B cell (primary cell): ENCODE data around the gene WDR5. TPM values are rescaled to one million over a fixed set of nuclear protein-coding genes. Genes with fewer than 3 reads are reported as not detected.
A peak's percentile ranks its signal among the peaks of the same experiment; 100 is the strongest.

ENCODE experiments used
- ATAC-seq: fragments of 200-7000 bp; cut with Tn5 transposase; one replicate; pipeline ENCODE4 v1.10.0; 2021; ENCODE audit warnings: low read depth, mild to moderate bottlenecking, moderate number of reproducible peaks, moderate library complexity
- CTCF ChIA-PET: fragments of 350-600 bp; sonication (Branson Sonifier 250); formaldehyde crosslinking; loops from one replicate; lab custom pipeline; 2021; ENCODE audit warnings: antibody characterized with exemption, inconsistent platforms; lab: Charles Lee
- POLR2A ChIA-PET: fragments of 350-600 bp; sonication (Branson Sonifier 250); formaldehyde crosslinking; loops from one replicate; lab custom pipeline; 2021; ENCODE audit warnings: antibody characterized with exemption; lab: Charles Lee
- DNase-seq: peaks from one replicate; pipeline ENCODE4 v3.0.0; 2013
- H2AFZ ChIP-seq: 2 replicates; pipeline ENCODE4 v1.6.1; 2012; ENCODE audit warnings: mild to moderate bottlenecking, low read depth, low read length; ENCODE audit not compliant: insufficient read depth, poor library complexity, severe bottlenecking
- H3K27ac ChIP-seq, 2 donors: 1 replicate in 1 of 2; 2 replicates in 1 of 2; pipeline ENCODE4 v1.5.1; 2012 to 2013; ENCODE audit warnings: low read length in 2 of 2, mild to moderate bottlenecking in 2 of 2, moderate library complexity in 1 of 2
- H3K27me3 ChIP-seq, 4 experiments: fragments of 200-600 bp in 1 of 4; sonication (generic) in 1 of 4; replicated peaks in 1 of 4; 1 replicate in 2 of 4; 2 replicates in 2 of 4; pipeline versions ENCODE4 v1.6.1 to v1.7.0; 2013 to 2016; ENCODE audit warnings: low read length in 3 of 4, mild to moderate bottlenecking in 2 of 4, mixed read lengths in 1 of 4, moderate library complexity in 1 of 4; ENCODE audit not compliant: insufficient read depth in 4 of 4, control insufficient read depth in 3 of 4; ENCODE audit errors: control extremely low read depth in 1 of 4
- H3K36me3 ChIP-seq, 2 experiments: replicated peaks in 1 of 2; 1 replicate in 1 of 2; 2 replicates in 1 of 2; pipeline versions ENCODE4 v1.6.1 to v1.7.1; 2013; ENCODE audit warnings: low read length in 1 of 2; ENCODE audit not compliant: insufficient read depth in 2 of 2, control insufficient read depth in 1 of 2; ENCODE audit errors: control extremely low read depth in 1 of 2, extremely low read depth in 1 of 2
- H3K4me1 ChIP-seq, 2 donors: fragments of 200-600 bp in 1 of 2; sonication (generic) in 1 of 2; 1 replicate in 1 of 2; 2 replicates in 1 of 2; pipeline versions ENCODE4 v1.5.1 to v1.6.1; 2013 to 2017; ENCODE audit warnings: low read length in 2 of 2; ENCODE audit not compliant: control insufficient read depth in 2 of 2, insufficient read depth in 2 of 2
- H3K4me2 ChIP-seq: replicated peaks from 2 replicates; pipeline ENCODE3; 2012; ENCODE audit warnings: mild to moderate bottlenecking, low read depth, low read length; ENCODE audit not compliant: poor library complexity, severe bottlenecking
- H3K4me3 ChIP-seq, 5 experiments: fragments of 200-600 bp in 1 of 5; sonication (generic) in 1 of 5; 1 replicate in 3 of 5; 2 replicates in 2 of 5; pipeline versions ENCODE4 v1.5.1 to v1.7.0; 2011 to 2016; ENCODE audit warnings: low read length in 4 of 5, mild to moderate bottlenecking in 4 of 5, low read depth in 2 of 5, control low read depth in 1 of 5, moderate library complexity in 1 of 5; ENCODE audit not compliant: insufficient read depth in 1 of 5; ENCODE audit errors: control extremely low read depth in 1 of 5, extremely low read depth in 1 of 5
- H3K79me2 ChIP-seq: fragments of 200-600 bp; sonication (generic); one replicate; pipeline ENCODE4 v1.6.0; 2016; ENCODE audit warnings: low read length; ENCODE audit not compliant: control insufficient read depth, insufficient read depth
- H3K9ac ChIP-seq: fragments of 200-600 bp; sonication (generic); 2 replicates; pipeline ENCODE4 v1.6.1; 2017; ENCODE audit warnings: mild to moderate bottlenecking, low read length, moderate library complexity
- H3K9me3 ChIP-seq, 3 donors: one replicate each; pipeline versions ENCODE4 v1.6.1 to v1.7.1; 2013; ENCODE audit warnings: low read length in 2 of 3; ENCODE audit not compliant: control insufficient read depth in 2 of 3, insufficient read depth in 1 of 3; ENCODE audit errors: control extremely low read depth in 1 of 3
- H4K20me1 ChIP-seq: 2 replicates; pipeline ENCODE4 v1.6.0; 2012; ENCODE audit warnings: mild to moderate bottlenecking, low read length; ENCODE audit not compliant: insufficient read depth, control insufficient read depth, poor library complexity, severe bottlenecking
- H3K27ac Mint-ChIP-seq: one replicate; pipeline ENCODE4 v1.8.0; 2021; ENCODE audit warnings: mixed read lengths
- H3K27me3 Mint-ChIP-seq: one replicate; pipeline ENCODE4 v1.8.0; 2021; ENCODE audit warnings: mixed read lengths
- H3K4me1 Mint-ChIP-seq: one replicate; pipeline ENCODE4 v1.8.0; 2021; ENCODE audit warnings: mixed read lengths
- H3K4me3 Mint-ChIP-seq: one replicate; pipeline ENCODE4 v1.8.0; 2021; ENCODE audit warnings: mixed read lengths
- H3K9me3 Mint-ChIP-seq: one replicate; pipeline ENCODE4 v1.8.0; 2022; ENCODE audit warnings: mixed read lengths; ENCODE audit not compliant: insufficient read depth
- EZH2 ChIP-seq: IDR thresholded peaks from 2 replicates; pipeline ENCODE4 v1.6.1; 2012; ENCODE audit warnings: borderline replicate concordance, low read depth, mild to moderate bottlenecking, moderate library complexity, low read length; ENCODE audit not compliant: insufficient read depth, poor library complexity, severe bottlenecking
- WGBS: methylation state at CpG from one replicate; pipeline ENCODE4 v1.1.5; 2013; ENCODE audit warnings: missing lambda C conversion rate; ENCODE audit not compliant: insufficient coverage; 5-methylcytosine and 5-hydroxymethylcytosine counted together
- intact Hi-C: fragments of 100-400 bp; cut with micrococcal nuclease; formaldehyde crosslinking; loops from one replicate; pipeline ENCODE4 v1.10.0; 2022
- polyA plus RNA-seq: library from polyadenylated mRNA; depleted of rRNA; stranded (reverse); fragments of >200 nt; gene quantifications from 2 replicates; pipeline ENCODE4 v1.2.3, GENCODE V29; 2012
- total RNA-seq, 2 donors: library from RNA; stranded (reverse); fragments of 120-200 nt in 1 of 2; gene quantifications; 1 replicate in 1 of 2; 2 replicates in 1 of 2; pipeline versions ENCODE4 v1.2.3 to v1.2.4, GENCODE V29; 2013 to 2022
- TF ChIP-seq, protein P1 (sequence below): fragments of 200-600 bp; IDR thresholded peaks from one replicate; pipeline ENCODE4 v1.8.0; 2022; ENCODE audit warnings: antibody characterized with exemption, mild to moderate bottlenecking

WDR5 gene
- total and polyA plus RNA-seq, 2 donors (not counting 1 experiment from before 2014, with no cell fraction given): 18.0 to 23.8 TPM

DNA sequence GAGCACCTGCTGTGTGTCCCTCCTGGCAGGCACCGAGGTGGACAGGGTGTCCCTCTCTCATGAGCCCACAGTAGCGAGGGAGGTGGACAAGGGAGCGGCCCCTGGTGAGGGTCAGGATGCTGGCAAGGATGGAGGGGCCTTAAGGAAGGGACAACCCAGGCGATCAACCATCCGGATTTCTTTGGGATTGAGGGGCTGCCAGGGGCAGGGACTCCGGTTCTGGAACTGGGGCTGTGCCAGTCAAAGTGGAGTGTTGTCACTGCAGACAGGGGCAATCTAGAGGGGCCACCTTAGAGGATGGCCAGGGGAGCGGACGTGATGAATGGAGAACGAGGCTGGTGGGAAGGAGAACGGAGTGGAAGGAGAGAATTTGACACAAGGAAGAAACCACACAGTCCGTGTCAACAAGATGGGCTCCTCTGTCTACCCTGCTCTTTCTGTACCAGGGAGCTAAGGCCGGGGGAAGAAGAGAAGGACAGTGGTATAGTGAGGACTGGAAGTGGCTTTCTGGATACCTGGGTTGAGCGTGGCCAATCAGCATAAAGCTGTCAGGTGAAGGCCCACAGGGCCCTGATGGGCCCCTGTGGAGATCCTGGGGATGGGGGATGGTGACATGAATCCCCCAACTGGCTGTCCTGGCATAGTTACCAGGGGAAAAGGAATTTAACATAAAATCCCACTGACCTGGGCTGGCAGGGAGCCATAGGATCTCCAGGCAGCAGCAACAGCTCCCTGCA lies 4.2 kb upstream of the WDR5 start:
- Histone ChIP-seq H3K9me3 (peaks cover 0 to 3% (median 0%) of the 10 kb centered on the region in 3 donors), H3K27me3 (peaks cover 0 to 4% (median 0%) of the 10 kb centered on the region in 4 experiments), H3K4me2 (no peak overlapping the region), H3K4me1 (peaks cover 26 to 35% of the 10 kb centered on the region in 2 donors), H3K79me2 (peaks cover 19% of the 10 kb centered on the region), H3K9ac (no peak overlapping the region), H3K4me3 (no peak overlapping the region), H2AFZ (no peak overlapping the region), H3K36me3 (no peaks in the 10 kb centered on the region), H3K27ac (no peak overlapping the region), H4K20me1 (peaks cover 5% of the 10 kb centered on the region)
- H3K27me3 Mint-ChIP-seq: peaks cover 7% of the 10 kb centered on the region
- ATAC-seq (no peak), DNase-seq (no peak)
- 92% methylated on average over 13 of the region's 13 CpGs for WGBS
- H3K9me3 Mint-ChIP-seq: no peaks in the 10 kb centered on the region
- ChIA-PET CTCF (no interaction called here), POLR2A (no interaction called here)
- peaks cover 32% of the 10 kb centered on the region for H3K4me1 Mint-ChIP-seq
- intact Hi-C loops: no loop called here
- TF ChIP-seq, protein P1, sequence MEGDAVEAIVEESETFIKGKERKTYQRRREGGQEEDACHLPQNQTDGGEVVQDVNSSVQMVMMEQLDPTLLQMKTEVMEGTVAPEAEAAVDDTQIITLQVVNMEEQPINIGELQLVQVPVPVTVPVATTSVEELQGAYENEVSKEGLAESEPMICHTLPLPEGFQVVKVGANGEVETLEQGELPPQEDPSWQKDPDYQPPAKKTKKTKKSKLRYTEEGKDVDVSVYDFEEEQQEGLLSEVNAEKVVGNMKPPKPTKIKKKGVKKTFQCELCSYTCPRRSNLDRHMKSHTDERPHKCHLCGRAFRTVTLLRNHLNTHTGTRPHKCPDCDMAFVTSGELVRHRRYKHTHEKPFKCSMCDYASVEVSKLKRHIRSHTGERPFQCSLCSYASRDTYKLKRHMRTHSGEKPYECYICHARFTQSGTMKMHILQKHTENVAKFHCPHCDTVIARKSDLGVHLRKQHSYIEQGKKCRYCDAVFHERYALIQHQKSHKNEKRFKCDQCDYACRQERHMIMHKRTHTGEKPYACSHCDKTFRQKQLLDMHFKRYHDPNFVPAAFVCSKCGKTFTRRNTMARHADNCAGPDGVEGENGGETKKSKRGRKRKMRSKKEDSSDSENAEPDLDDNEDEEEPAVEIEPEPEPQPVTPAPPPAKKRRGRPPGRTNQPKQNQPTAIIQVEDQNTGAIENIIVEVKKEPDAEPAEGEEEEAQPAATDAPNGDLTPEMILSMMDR: no peak
- no peak for TF ChIP-seq EZH2
- H3K4me3 Mint-ChIP-seq: no peak overlapping the region
- no peak overlapping the region for H3K27ac Mint-ChIP-seq

DNA sequence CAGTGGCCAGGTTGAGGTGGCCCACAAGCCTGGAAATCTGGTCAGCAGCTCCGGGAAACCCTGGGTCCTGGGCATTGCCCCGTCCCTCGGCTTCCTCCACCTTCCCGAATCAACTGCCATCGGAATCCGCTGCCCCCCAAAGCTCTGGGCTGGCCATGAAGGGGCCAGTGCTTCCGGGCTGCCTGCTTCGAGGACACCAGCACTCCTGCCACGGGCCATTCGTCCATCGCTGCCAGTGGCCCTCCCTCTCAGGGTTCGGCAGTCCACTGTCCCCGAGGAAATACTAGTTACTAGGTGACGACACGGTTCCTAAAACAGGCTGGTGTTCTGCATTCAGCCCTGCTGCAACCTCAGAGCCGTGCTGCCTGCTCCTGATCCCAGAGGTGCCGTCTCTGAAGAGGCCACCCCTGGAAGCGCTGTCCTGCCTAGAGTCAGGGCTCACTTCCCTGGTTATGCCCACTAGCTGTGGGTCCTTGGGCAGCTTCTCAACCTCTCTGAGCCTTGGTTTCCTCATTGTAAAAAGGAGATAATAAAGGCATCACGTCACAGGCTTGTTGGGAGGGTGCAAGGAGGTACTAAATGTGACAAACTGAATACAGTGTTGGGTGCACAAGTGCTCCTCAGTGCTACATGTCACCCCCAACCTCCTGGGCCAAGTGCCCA lies 3.5 kb upstream of the WDR5 start:
- H3K4me1 ChIP-seq: peaks cover 32 to 39% of the 10 kb centered on the region in 2 donors
- intact Hi-C loops: no loop called here
- no peaks in the 10 kb centered on the region for H3K36me3 ChIP-seq
- H3K4me3 Mint-ChIP-seq: peak overlapping the region; percentile 37
- ChIA-PET POLR2A (no interaction called here), CTCF (no interaction called here)
- H3K79me2 ChIP-seq: peaks cover 26% of the 10 kb centered on the region
- no peak overlapping the region for H3K4me3 ChIP-seq
- no peak overlapping the region for H3K9ac ChIP-seq
- no peaks in the 10 kb centered on the region for H3K9me3 Mint-ChIP-seq
- no peak overlapping the region for H3K4me2 ChIP-seq
- no peak for ATAC-seq
- no peak for TF ChIP-seq EZH2
- TF ChIP-seq, protein P1: no peak
- no peak overlapping the region for H3K27ac Mint-ChIP-seq
- peaks cover 0 to 5% (median 0%) of the 10 kb centered on the region in 3 donors for H3K9me3 ChIP-seq
- DNase-seq: no peak
- no peak overlapping the region for H2AFZ ChIP-seq
- no peak overlapping the region for H3K27ac ChIP-seq
- H3K27me3 Mint-ChIP-seq: peaks cover 6% of the 10 kb centered on the region
- WGBS: 97% methylated on average over 19 of the region's 19 CpGs
- H3K27me3 ChIP-seq: peaks cover 0 to 4% (median 0%) of the 10 kb centered on the region in 4 experiments
- peaks cover 39% of the 10 kb centered on the region for H3K4me1 Mint-ChIP-seq
- H4K20me1 ChIP-seq: peaks cover 12% of the 10 kb centered on the region
